ENCODE results near the gene CA14. TPM values are rescaled to one million over a fixed set of nuclear protein-coding genes. Genes with fewer than 3 reads are reported as not detected.
A peak's percentile ranks its signal among the peaks of the same experiment; 100 is the strongest.

CA14 gene
- total RNA-seq, 1 experiment from 2014 or later = 4.7 TPM

DNA sequence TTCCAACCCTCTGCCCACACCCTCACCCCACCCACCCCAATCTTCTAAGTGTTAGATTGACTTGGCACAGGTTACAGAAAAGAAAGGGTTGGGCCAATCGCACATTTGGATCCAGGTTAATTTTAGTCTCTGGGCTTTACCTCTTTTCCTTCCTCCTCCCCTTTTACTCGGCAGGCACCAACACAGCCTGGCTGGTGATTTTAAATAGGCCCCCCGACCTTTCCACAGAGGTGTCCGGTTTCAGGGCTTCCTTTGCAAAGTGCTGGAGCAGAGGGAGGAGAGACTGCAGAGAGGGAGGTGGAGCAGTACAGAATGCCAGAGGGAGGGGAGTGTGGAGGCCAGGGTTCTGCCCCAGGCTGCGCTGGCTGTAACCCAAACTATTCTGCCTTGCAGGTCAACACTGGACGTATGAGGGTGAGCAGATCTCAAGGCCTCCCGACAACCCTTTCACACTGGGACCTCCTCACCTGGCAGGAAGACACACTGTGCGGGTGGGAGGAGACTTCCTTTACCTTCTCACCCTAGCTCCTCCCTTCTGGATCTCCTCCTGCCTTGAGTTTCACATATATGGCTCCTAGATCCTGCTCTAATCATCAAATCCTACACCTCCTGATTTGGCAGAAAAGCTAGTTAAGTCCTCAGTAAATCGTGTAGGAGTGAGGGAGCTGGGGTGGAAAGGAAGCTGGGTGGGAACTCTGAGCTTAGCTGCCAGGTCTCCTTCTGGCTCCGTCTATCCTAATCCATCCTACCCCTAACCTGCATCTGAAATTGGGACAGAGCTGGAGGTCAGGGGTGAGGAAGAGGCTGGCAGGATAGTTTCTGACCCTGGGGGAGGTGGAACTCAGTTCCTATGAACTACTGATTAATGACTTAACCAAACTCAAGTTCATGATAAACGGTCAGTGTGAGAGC is 2.4 kb downstream of the CA14 start:
- peak overlapping the region; percentile 7; the same call in 1 of the 2 replicates for H3K4me3 ChIP-seq
- peak; percentile 62 to 76 for DNase-seq
- no peak overlapping the region for H3K27ac ChIP-seq

DNA sequence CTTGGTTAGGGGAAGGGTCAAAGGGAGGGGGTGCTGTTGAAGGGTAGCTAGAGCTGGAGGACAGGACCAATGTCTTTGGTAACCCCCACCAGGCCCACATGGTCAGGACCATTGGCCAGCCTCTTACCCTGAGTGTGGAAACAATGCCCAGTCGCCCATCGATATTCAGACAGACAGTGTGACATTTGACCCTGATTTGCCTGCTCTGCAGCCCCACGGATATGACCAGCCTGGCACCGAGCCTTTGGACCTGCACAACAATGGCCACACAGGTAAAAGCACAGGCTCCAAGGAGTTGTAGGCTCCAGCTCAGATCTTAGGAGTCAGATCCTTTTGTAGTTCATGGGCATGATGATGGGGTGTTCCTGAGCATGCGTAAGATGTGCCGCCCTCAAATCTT is 3.8 kb downstream of the CA14 start:
- H3K27ac ChIP-seq = no peak overlapping the region
- no peak overlapping the region for H3K4me3 ChIP-seq
- no peak for DNase-seq
- H3K4me1 ChIP-seq = peaks cover 6% of the 10 kb centered on the region; the same call in 1 of the 2 replicates
- H3K9me3 ChIP-seq (replicated peaks) = no peaks in the 10 kb centered on the region
- H3K36me3 ChIP-seq = peaks cover 6% of the 10 kb centered on the region
- no peaks in the 10 kb centered on the region for H3K27me3 ChIP-seq

More for the DNA sequence above, 2.4 kb downstream of the CA14 start:
- no peaks in the 10 kb centered on the region; the same call in 1 of the 2 replicates for H3K36me3 ChIP-seq
- H3K27me3 ChIP-seq = no peaks in the 10 kb centered on the region
- no peaks in the 10 kb centered on the region for H3K9me3 ChIP-seq (replicated peaks)
- peaks cover 6% of the 10 kb centered on the region; the same call in 1 of the 2 replicates for H3K4me1 ChIP-seq

DNA sequence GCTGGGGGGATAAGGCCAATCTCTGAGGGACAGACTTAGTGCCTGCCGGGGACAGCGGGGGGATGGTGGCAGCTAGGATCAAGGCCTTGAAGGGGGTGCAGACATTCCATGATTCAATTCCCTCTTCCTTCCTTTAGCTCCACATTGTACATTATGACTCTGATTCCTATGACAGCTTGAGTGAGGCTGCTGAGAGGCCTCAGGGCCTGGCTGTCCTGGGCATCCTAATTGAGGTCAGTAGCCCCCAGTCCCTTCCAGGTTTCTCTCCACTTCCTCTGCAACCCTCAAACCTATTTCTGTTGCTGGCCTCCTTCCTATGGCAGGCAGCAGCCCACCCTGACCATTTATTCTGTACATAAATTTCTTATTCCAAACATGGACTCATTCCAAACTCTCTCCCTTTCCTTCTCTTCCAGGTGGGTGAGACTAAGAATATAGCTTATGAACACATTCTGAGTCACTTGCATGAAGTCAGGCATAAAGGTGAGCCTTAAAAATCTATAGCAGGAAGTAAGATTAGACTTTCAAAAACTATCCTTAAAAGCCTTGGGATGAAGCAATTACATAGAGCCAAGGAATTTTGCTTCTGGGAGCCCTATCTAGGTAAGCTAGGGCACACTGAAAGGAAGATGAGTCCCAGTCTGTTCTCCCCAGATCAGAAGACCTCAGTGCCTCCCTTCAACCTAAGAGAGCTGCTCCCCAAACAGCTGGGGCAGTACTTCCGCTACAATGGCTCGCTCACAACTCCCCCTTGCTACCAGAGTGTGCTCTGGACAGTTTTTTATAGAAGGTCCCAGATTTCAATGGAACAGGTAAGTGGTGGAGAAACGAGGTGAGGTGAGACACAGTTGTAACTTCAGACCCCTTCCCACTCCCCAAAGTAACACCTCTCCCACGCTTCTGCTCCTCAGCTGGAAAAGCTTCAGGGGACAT is 5.1 kb downstream of the CA14 start:
- Histone ChIP-seq H3K27ac (no peak overlapping the region), H3K27me3 (no peaks in the 10 kb centered on the region), H3K4me3 (no peak overlapping the region), H3K4me1 (no peaks in the 10 kb centered on the region), H3K9me3 (replicated peaks) (no peaks in the 10 kb centered on the region), H3K36me3 (peaks cover 13% of the 10 kb centered on the region)
- no peak for DNase-seq

GRCh38 chr1:150263549-150263948 is 6.0 kb downstream of the CA14 start:
- Histone ChIP-seq H3K27me3 (no peaks in the 10 kb centered on the region), H3K27ac (no peak overlapping the region), H3K4me1 (no peaks in the 10 kb centered on the region), H3K9me3 (replicated peaks) (no peaks in the 10 kb centered on the region), H3K4me3 (no peak overlapping the region), H3K36me3 (peaks cover 13% of the 10 kb centered on the region)
- no peak for DNase-seq

DNA sequence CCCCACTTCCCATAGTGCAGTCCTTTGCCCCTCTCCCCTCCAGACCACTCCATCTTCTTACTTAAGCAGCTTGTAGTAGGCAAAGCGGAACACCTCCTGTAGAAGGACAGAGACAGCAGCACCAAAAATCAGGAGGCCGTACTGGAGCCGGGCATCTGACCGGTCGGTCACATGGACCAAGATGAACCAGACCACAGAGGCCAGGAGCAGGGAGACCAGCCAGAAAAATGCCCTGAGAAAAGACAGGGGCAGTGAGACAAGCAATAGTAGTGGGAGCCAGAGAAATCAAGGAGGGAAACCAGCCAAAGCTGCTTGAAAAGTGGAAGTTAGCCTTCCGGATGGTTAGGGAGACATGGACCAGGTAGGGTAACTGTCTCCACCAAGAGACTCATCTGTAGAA is 10.3 kb downstream of the CA14 start:
- peaks cover 13% of the 10 kb centered on the region for H3K36me3 ChIP-seq
- H3K27me3 ChIP-seq = no peaks in the 10 kb centered on the region
- peak overlapping the region; percentile 91 for H3K4me3 ChIP-seq
- no peak overlapping the region; the same call in 1 of the 2 replicates for H3K27ac ChIP-seq
- no peaks in the 10 kb centered on the region for H3K9me3 ChIP-seq (replicated peaks)
- 0 out of 2 replicates have a peak, but pooled peaks cover 2% of the 10 kb centered on the region for H3K4me1 ChIP-seq
- DNase-seq = no peak

GRCh38 chr1:150268340-150268704 is 10.7 kb downstream of the CA14 start:
- H3K9me3 ChIP-seq (replicated peaks) = no peaks in the 10 kb centered on the region
- no peaks in the 10 kb centered on the region for H3K27me3 ChIP-seq
- DNase-seq = peak in 1 of 2 experiments; percentile 13
- H3K4me1 ChIP-seq = 0 out of 2 replicates have a peak, but pooled peaks cover 2% of the 10 kb centered on the region
- peak overlapping the region; percentile 91 for H3K4me3 ChIP-seq
- peak overlapping the region; percentile 63 for H3K27ac ChIP-seq
- peaks cover 13% of the 10 kb centered on the region for H3K36me3 ChIP-seq

DNA sequence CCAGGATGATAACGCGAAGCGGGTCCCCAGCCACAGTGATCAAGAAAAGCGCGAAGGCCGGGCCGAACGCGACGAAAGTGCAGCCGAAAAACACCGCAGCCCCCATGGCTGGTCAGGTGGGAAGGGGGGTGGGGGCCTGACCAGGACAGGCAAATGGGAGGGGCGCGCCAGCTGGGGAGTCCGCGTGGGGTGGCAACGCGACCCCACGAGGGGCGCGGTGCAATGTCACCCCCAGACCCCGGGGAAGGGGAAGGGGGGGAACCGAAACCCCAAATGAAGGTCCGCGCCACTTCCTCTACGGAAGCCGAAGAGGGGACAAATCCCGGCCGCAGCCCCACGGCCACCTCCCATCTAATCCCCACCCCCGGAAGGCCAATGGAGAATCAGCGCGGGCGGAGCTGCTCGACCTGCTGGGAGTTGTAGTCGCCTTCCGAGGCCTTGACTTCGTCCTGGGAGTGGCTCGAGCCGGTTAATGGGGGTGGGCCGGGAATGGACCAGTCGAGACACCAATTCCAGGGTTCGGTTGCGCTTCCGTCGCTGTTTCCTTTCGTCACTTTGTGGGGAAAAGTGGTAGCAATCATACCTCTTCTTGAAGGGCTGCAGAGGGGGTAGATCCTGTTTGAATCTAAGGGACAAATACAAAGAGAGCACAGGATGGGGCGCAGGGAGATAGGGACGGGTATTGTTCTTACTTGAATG is 11.3 kb downstream of the CA14 start, which contains the start of gene APH1A:
TSS of gene APH1A (minus strand) at position 312 of the 699 bp plus-strand sequence. CDS start at position 106, 206 bp downstream.
- Histone ChIP-seq H3K4me1 (0 out of 2 replicates have a peak, but pooled peaks cover 2% of the 10 kb centered on the region), H3K9me3 (replicated peaks) (no peaks in the 10 kb centered on the region), H3K27ac (peak within 1 kb of the TSS; percentile 63), H3K36me3 (peaks cover 13% of the 10 kb centered on the region), H3K27me3 (no peaks in the 10 kb centered on the region), H3K4me3 (peak within 1 kb of the TSS; percentile 91)
- peak; percentile 96 to 97 for DNase-seq

DNA sequence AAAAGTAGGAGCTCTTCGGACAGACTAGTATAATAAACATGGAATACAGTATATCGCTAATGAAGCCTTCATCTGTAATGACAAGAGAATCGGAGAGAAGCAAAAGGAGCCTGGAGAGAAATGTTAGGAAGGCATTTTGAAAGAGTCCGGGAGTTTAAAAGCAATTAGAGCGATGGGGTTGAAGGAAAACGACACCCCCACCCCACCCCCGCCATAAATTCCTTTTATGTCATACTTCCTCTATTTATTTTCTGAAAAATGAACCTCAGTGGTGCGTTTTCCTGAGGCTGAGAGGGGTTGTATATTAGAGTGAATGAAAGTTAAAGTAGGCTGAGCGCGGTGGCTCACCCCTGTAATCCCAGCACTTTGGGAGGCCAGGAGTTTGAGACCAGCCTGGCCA is 11.9 kb downstream of the CA14 start:
- peak overlapping the region; percentile 63 for H3K27ac ChIP-seq
- no peak for DNase-seq
- no peaks in the 10 kb centered on the region for H3K27me3 ChIP-seq
- H3K9me3 ChIP-seq (replicated peaks) = no peaks in the 10 kb centered on the region
- peaks cover 13% of the 10 kb centered on the region for H3K36me3 ChIP-seq
- 0 out of 2 replicates have a peak, but pooled peaks cover 2% of the 10 kb centered on the region for H3K4me1 ChIP-seq
- H3K4me3 ChIP-seq = peak overlapping the region; percentile 91

- no peak overlapping the region for H3K27ac ChIP-seq
- H3K4me3 ChIP-seq = no peak overlapping the region
- H3K4me1 ChIP-seq = 0 out of 2 replicates have a peak, but pooled peaks cover 2% of the 10 kb centered on the region
- H3K36me3 ChIP-seq = peaks cover 7% of the 10 kb centered on the region
- no peaks in the 10 kb centered on the region for H3K9me3 ChIP-seq (replicated peaks)
- no peaks in the 10 kb centered on the region for H3K27me3 ChIP-seq
- DNase-seq = no peak
Observed at GRCh38 chr1:150271291-150271959, 13.9 kb downstream of the CA14 start.

DNA sequence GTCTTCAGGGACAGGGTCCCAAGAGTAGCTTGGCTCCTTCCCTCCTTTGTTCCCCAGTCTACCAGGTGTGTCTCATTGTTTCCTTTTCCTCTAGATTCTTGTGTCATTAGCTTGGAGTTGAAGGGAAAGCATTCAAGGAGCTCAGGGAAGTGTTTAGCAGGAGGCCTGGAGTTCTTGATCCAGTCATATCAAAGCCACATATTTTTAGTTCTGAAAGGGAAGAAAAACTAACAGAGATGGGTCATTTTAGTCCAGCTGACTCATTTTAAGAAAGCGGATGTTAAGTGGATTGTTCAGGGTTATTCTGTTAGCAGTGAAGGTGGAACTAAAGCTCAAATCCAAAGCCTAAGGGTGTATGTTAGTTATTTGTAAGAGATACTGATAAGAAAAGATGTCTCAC is 15.7 kb downstream of the CA14 start:
- no peak for DNase-seq
- H3K4me3 ChIP-seq = no peak overlapping the region

DNA sequence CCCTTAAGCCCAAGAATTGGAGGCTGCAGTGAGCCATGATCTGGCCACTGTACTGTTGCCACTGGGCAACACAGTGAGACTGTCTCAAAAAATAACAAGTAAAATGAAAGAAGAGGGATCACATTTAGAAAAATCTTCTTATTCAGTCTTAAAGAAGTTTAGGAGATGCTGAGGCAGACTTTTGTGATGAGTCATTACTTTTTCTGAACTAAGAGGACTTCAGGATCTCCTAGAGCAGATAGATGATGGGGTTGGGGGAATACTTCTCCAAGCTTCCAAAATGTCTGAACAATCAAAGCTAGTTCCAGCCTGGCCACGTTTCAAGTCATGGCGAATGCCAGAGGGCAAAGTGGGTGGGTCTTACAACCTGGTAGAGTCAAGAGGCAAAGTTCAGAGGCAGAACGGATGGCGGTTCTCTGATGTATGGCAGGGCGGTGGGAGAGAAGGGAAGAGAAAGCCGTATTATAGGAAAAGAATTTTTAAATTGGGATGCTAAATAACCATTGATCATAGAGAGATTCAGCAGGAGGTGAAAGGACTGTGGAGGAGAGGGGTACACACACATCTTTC is 22.6 kb downstream of the CA14 start:
- H3K27me3 ChIP-seq = no peaks in the 10 kb centered on the region
- no peak overlapping the region for H3K4me3 ChIP-seq
- no peaks in the 10 kb centered on the region for H3K9me3 ChIP-seq (replicated peaks)
- no peak overlapping the region for H3K27ac ChIP-seq
- no peaks in the 10 kb centered on the region for H3K36me3 ChIP-seq
- no peak for DNase-seq
- H3K4me1 ChIP-seq = no peaks in the 10 kb centered on the region

More for the DNA sequence above, 15.7 kb downstream of the CA14 start:
- no peak overlapping the region for H3K27ac ChIP-seq
- no peaks in the 10 kb centered on the region for H3K36me3 ChIP-seq
- no peaks in the 10 kb centered on the region for H3K9me3 ChIP-seq (replicated peaks)
- no peaks in the 10 kb centered on the region for H3K27me3 ChIP-seq
- 0 out of 2 replicates have a peak, but pooled peaks cover 2% of the 10 kb centered on the region for H3K4me1 ChIP-seq

GRCh38 chr1:150281221-150281757 is 23.7 kb downstream of the CA14 start:
- no peaks in the 10 kb centered on the region for H3K36me3 ChIP-seq
- no peaks in the 10 kb centered on the region; the same call in 1 of the 2 replicates for H3K27me3 ChIP-seq
- no peak overlapping the region for H3K4me3 ChIP-seq
- no peak overlapping the region for H3K27ac ChIP-seq
- no peaks in the 10 kb centered on the region for H3K4me1 ChIP-seq
- H3K9me3 ChIP-seq (replicated peaks) = no peaks in the 10 kb centered on the region
- DNase-seq = no peak

Data from SJCRH30 (cell line).